ENCODE measurements around the gene SIRPB1.
"Not testable (repeated sequence)": the region's sequence is repeated elsewhere in the genome, so short reads cannot be mapped to it uniquely, and the experiment has no call there.

SIRPB1 gene

DNA sequence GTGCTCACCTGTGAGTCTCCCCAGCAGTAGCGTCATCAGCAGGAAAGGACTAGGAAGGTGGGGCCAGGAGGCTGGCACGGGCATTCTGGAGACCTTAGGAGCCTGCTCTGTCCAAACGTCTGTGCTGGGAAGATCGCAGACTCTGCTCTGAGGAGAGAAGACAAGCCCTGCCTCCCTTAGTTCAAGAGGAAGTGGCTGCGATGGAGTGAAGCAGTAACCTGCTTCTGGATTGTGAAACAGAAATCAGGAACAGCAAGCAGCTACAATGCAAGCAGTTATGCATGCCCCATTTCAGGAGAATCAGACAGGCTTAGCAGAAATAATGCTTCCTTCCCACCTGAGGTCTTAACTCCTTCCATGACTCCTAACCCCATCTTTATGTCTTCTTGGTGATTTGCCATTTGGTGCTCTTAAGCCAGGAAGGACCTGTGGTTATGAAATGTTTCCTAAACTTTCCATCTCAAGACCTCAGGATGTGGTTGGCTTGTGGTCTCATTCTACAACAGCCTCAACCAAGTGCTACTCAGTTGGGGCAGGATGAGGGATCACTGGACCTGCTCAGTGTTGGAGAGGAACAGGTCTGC is at the start of gene SIRPB1:
TSS of gene SIRPB1 (minus strand) at position 149 of the 584 bp plus-strand sequence. CDS start at position 84, 65 bp downstream.
- no peak for DNase-seq

DNA sequence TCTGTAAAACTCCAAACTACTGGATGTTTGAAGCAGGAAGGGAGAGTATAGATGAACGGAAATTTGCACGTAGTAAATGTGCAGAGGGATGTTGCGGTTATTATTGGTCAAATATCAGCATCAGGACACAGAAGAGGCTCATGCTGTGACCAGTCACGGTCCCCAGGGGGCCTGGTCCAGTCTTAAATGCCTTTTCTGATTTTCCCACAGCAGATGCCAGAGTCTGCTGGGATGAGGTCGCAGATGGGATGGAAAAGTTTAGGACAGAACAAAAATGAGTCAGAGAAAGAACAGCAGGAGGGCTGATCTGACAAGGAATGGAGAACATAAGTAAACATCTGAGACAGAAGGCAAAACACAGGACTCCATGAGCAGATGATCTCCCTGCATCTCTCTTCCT is 49.5 kb upstream of the SIRPB1 start:
- DNase-seq: no peak

DNA sequence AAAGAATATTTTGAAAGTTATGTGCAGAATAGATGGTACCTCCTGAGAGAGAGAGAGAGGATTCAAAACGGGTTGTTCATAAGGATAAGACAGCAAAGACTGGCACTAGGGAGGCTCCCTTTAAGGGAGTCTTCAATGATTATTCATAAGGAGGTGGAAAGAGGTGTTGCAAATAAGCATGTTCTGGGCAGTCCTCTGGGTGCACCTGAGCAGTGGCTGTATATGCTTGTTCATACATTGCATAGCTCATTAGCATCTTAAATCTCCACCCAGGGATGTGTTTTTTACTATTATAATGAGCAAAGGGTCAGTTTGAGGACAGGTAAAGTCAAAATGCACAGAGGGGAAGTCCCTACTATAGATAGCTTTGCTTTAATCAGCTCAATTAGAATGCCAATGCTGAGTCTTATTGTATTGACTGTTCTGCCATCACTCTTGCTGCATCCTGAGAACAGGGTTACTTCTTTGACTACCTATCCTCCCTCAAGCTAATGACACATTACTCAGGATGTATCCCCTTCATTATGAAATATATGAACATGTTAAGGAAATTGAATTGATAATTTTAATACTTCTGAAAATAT is 47.8 kb upstream of the SIRPB1 start:
- DNase-seq: no peak

DNA sequence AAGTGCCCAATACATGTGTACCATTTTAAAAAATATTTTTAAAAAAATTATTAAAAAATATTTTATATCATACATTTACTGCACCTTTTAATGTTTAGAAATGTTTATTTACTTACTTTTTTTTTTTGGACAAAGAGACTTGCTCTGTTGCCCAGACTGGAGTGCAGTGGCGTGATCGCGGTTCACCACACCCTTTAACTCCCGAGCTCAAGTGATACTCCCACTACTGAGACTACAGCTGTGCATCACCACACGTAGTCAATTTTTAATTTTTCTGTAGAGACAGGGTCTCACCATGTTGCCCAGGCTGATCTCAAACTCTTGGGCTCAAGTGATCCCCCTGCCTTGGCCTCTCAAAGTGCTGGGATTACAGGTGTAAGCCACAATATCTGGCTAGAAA is 47.0 kb upstream of the SIRPB1 start:
- DNase-seq: no peak

DNA sequence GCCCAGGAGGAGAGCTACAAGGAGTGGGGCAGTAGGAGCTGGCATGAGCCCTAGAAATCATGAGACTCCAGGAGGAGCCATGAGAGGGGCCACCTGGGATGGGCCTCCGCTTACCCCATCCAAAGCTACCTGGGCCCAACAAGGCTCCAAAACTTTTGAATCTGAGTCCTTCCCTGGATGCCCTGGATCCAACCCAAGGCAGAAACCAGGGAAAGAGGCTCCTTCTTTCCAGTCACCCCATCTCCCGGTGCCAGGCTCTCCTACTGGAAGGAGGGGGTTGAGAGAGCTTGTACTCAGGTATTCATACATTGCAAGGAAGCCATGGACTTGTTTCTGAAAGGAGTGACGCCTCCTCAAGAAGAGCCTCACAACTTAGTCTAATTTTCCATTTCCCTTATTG is 45.5 kb upstream of the SIRPB1 start:
- no peak for DNase-seq

DNA sequence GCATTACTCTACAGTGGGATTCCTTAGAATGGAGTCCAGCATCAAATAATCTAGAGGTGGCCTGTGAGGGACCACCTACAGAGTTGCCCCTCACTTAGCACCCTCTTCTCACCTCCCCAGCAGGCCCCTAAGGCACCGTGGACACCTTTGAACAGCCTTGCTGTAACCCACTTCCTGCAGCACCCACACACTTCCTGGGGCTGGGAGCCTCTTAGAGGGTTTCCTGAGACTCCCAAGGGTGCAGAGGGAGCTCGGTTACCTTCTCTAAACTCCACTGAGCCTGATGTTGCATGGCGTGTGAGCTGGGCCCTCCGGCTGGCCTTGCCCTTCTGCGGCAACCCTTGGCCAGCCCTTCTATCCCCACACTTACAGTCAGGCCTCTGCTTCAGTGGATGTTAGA is 45.1 kb upstream of the SIRPB1 start:
- DNase-seq: no peak

DNA sequence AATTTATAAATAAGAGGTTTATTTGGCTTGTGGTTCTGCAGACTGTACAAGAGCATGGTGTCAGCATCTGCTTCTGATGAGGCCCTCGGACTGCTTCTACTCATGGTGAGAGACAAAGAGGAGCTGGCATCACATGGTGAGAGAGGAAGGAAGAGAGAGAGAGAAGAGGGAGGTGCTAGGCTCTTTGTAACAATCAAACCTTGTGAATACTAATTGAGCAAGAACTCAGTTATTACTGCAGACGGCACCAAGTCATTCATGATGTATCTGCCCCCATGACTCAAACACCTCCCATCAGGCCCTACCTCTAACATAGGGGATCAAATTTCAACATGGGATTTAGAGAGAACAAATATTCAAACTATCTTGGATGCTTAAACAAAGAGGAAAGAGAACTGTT is 44.1 kb upstream of the SIRPB1 start:
- no peak for DNase-seq

DNA sequence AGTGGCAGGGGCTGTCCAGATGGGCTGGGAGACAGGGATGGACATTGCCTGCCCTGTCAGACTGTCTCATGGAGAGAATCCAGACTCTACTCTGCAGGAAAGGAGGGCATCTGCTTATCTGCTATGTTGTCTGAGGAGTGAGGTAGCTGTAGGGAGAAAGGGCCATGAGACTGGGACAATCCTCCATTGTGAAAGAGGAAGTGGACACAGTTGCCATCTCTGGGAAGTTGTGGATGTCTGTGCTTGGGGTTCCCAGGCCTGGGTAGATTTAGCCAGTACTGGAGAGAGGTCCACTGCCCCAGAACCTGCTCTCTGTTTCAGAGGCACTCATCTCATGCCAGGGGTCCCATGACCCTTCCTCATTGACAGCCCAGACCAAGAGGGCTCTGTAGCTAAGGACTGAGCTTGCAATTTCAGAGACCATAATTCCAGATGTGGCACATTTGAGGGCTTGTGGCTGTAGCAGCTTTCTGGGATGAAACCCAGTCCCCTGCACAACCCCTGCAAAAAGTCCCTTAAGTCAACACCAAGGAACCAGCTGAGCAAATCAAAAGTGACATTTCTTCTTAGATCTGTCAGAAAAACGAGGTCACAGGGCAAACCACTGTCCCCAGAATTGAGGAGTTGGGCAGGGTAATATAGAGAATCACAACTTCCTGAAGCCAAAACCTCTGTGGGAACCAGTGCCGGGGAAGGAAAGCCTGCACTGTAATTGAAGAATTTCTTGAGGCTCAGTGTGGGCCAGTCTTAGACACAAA is 41.9 kb upstream of the SIRPB1 start:
- DNase-seq: no peak

DNA sequence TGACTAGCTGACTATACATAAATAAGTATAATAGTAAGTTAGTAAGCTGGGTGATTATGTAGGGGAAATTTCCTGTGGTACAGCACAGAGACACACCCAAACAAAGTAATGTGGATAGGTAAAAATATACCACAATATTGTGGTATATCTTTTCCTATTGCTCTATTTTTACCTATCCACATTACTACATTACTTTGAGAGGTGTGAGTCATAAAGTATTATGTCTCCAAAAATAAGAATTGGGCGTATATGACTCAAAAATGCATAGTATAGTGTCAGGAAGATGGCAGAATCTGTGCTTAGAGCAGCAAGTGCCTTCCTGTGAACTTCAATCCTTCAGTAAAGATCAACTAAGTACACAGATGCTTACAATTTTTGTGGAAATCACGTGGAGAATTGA is 40.4 kb upstream of the SIRPB1 start:
- DNase-seq: no peak

DNA sequence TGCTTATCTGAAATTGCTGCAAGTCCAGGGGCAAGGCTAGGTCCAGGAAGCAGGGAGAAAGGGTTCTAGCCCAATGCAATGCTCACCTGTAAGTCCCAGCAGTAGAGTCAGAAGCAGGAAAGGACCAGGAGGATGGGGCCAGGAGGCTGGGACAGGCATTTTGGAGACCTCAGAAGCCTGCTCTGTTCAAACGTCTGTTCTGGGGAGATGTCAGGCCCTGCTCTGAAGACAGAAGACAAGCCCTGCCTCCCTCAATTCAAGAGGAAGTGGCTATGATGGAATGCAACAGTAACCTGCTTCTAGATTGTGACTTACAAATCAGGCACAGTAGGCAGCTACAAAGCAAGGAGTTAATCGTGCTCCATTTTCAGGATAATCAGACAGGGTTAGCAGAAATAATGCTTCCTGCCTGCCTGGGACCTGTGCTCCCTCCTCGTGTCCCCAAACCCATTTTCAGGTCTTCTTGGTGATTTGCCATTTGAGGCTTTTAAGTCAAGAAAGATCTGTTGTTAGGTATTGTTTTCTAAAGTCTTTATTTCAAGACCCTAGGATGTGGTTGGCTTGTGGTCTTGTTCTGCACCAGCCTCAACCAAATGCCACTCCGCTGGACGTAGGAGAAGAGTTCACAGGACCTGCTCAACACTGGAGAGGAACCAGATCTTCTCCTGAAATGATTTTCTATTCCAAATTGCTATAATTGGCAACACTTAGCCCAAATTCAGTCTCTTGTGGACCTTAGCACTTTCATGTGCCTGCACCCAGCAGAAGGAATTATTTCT is 37.9 kb upstream of the SIRPB1 start, which contains the start of gene SIRPG:
TSS of gene SIRPG (minus strand) at position 224 of the 779 bp plus-strand sequence. CDS start at position 159, 65 bp downstream.
- no peak for DNase-seq

DNA sequence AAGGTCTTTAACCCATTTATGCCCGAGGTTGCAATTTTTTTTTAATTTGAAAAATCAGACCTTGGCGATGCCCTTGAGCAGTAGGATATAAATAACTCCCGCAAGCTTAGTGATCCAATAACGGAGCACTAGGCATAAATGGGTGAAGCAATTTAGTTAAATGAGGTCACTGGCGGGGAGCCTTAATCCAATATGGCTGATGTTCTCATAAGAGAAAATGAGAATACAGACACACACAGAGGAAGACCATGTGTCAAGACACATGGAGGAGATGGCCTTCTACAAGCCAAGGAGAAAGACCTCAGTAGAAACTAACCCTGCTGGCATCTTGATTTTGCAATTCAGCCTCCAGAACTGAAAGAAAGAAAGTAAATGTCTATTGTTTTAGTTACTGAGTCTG is 37.0 kb upstream of the SIRPB1 start:
- no peak for DNase-seq

DNA sequence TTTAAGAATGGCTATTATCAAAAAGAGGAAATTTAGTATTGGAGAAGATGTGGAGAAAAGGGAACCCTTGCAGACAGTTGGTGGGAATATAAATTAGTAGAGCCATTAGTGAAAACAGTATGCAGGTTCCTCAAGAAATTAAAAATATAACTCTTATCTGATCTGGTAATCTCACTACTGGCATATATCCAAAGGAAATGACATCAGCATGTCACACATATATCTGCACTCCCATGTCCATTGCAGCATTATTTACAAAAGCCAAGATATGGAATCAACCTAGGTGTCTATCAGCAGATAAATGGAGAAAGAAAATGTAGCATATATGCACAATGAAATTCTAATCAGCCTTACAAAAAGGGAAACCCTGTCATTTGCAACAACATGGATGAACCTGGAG is 35.2 kb upstream of the SIRPB1 start:
- DNase-seq: no peak

DNA sequence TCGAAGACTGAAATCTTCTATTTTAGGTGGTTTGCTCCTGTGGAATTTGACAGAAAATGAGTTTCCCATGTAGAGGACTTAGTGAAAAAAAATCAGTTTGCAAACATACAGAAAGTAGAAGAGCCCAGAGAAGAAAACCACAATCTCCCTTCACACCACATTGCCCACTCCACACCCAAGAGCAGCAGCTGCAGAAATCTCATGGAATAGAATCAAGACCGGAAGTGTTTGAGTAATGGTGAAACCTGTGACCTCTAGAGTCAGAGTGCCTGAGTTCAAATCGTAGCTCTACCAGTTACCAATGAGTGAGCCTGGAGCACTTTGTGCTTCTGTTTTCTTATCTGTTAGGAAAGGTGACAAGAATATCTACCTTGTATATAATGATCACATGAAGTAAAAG is 33.2 kb upstream of the SIRPB1 start:
- no peak for DNase-seq

DNA sequence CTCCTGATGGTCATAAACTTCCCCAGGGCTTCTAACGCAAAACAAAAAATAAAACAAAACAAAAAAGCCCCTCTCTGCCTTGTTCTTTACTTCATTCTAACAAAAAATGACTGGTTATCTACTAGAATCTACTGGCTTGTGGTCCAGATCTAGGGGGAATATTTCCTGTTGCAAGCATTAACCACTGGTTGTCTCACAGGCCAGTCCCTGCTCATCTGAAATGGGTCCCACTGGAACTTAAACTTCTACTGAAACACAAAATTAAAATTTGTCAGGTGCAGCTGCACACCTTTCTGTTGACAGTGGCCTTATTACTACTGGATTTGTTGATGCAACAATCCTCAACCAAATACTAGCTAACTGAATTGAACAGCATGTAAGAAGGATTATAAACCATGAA is 32.3 kb upstream of the SIRPB1 start:
- DNase-seq: no peak

DNA sequence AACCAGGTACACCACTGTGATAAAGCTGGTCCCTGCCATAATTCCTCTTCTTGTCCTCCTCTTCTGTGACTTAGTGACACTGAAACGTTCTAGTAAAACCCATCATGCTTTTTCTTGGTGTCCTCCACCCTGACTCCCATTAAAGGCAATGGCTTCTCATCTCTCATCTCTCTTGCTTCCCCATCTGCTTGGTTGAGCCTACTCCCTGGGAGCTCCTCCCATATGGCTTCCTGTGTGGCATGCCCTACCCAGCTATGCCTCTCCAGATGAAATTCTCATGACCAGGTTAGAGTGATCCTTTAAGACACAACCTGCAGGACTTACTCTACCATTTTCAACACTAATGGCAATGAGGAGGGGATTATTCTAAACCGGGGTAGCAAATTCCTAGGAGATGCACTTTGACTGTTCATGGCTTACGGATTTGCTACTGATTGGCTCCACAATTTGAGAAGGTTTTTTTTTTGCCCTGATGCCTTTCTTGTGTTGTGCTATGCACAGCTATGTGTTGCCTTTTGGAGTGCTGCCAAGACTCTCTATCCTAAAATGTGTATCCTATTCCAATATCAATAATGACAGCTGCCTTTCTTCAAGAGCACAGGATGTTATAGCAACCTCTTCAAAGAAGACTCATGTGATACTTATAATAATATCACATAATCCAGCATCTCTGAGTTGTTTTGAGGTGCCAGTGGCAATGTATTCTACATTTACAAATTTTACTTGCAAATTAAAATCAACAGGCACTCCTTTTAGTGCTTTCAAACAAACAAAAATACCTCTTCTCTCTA is 31.7 kb upstream of the SIRPB1 start:
- no peak for DNase-seq

DNA sequence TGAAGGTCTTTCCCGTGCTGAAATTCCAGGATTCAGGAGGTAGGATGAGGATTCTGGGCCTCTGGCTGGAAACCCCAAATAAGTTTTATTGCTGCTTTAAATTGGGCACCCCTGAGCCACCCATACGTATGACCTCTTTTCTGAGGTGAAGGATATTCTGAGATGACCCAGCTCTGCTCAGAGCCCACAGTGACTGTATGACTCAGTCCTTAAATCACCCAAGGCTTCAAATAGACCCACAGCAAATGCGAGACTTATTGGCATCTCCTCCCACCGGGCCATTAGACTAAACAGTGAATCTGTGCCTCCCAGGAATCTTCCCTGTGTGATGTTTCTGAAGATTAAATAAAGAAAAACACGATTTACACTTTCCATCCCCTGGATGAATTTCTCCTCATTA is 28.3 kb upstream of the SIRPB1 start:
- no peak for DNase-seq

DNA sequence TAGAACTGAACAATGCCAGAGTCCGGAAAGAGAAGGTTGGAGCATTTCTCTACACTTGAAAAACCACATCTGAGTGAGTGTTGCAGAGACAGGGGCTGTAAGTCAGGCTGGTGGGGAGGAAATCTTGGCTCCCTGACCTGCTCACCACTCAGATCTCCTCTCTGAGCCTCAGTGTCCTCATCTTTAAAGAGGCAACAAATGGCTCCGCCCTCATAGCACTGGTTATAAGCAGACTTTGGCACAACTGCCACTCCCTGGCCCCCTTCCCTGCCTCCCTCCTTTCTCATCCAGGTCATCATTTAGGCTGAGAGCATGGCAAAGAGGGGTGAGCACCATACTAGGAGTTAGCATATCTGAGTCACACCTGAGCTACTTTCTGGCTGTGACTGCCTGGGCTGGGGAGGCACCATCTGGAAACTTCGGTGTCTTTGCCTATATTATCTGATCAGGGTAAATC is 27.2 kb upstream of the SIRPB1 start:
- no peak for DNase-seq

DNA sequence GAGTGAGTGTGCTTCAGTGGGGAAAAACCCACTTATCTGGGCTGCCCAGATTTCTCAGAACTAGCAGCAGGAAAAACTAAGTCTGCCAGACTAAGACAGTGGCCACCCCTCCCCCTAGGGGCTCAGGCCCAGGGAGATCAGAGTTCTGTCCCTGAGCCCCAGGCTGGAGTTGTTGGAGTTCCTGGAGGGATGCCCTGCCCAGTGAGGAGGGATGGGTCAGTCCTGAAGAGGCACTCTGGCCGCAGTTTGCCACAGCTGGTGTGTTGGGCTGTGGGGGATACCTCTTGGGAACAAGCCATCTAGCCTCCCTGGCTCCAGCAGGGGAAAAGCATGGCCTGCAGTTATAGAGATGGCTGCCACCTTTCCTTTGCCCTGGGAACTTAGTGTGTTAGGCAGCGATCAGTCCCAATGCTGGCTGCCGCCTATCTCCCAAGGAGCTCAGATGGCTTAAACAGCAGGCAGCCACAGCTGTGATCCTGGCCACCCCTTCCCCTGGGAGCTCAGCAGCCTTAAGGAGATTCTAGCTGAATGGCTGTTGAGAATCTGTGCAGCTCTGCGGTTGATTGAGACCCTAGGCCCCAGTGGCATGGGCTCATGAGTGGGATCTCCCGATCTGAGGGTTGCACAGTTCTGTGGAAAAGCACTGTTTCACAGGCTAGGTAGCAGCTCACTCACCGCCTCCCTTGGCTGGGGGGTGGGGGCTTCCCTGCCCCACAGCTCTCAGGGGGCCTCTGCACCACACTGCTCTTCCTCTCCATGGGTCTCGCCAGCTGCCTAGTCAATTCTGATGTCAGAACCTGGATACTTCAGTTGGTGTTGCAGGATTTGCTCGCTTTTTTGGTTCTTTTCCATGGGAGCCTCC is 24.5 kb upstream of the SIRPB1 start:
- no peak for DNase-seq

DNA sequence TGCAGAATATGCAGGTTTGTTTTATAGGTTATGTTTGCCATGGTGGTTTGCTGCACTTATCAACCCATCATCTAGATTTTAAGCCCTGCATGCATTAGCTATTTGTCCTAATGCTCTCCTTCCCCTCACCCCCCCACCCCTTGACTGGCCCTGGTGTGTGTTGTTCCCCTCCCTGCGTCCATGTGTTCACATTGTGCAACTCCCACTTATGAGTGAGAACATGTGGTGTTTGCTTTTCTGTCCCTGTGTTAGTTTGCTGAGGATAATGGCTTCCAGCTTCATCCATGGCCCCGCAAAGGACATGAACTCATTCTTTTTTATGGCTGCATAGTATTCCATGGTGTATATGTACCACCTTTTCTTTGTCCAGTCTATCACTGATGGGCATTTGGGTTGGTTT is 18.8 kb upstream of the SIRPB1 start:
- DNase-seq: not testable (repeated sequence)

DNA sequence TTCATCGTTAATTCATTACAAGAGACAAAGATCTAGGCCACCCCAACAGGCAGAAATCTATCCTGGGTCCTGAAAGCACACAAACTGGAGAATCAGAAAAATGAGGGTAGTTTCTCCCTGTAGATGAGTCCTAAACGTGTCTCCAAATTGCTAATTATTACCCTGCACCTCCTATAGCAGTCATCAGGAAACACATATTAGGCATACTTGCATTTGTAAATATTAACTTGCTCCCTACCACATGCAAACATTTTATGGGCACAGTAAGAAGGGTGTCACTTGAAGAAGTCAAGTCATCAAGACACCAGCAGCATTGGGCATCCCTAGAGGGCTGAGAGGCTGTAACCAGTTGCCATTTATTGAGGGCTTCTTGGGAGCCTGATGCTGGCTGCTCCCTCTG is 17.9 kb upstream of the SIRPB1 start:
- DNase-seq: no peak

DNA sequence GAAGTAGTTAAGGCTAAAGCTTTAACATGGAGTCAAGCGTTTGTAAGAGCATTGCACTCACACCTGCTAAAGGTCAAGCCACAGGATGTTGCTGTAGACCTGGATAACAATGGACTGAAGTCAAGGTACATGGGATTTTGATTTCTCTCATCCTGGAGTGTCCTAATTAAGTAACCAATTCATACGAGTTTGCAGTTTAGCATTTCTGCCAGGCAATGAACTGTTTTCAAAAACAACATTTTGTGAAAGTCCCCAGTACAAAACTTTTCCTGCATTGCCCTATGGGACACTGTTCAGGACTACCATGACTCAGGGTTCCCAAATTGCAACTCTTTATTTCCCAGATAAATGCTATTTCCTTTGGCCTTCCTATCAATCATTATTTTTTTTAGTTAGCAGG is 17.4 kb upstream of the SIRPB1 start:
- DNase-seq: no peak

DNA sequence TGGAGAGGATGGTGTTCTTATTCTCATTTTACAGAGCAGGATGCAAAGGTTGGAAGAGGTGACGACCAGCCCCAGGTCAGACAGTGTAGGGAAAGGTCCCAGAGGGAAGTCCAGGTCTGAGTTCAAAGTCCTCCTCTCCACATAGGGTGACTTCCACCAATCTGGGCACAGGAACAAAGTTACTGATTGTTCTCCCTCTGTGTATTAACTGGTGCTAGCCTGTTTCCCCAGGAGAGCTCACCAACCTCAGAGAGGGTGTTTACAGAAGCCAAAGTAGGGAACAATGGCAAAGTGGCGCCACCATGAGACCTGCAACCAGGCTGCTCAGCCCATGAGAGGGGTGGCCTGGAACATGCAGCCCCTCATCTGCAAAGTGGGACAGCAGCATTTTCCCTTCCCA is 16.8 kb upstream of the SIRPB1 start:
- DNase-seq: no peak

Data from COR-L47 (cell line).